PFSK-1 (cell line): ENCODE data around the gene MPPED1.

Experiments
- POLR2AphosphoS5 ChIP-seq: IDR thresholded peaks from 2 replicates; pipeline ENCODE4 v1.6.1; 2012; ENCODE audit warnings: low read depth, mild to moderate bottlenecking, control low read depth, low read length, moderate library complexity
- SIN3A ChIP-seq: IDR thresholded peaks from 2 replicates; pipeline ENCODE4 v1.6.1; 2012; ENCODE audit warnings: mild to moderate bottlenecking, low read length, moderate library complexity, borderline replicate concordance; ENCODE audit not compliant: insufficient read depth
- TAF1 ChIP-seq: IDR thresholded peaks from 2 replicates; pipeline ENCODE4 v1.6.1; 2012; ENCODE audit warnings: low read length, control low read depth, borderline replicate concordance; ENCODE audit not compliant: insufficient read depth
- TF ChIP-seq, protein P1 (sequence below), 2 experiments: IDR thresholded peaks; 2 replicates each; pipeline versions ENCODE4 v1.6.1 to v1.8.0; 2011 to 2012; ENCODE audit warnings: low read depth in 2 of 2, low read length in 2 of 2, control low read depth in 1 of 2, inconsistent platforms in 1 of 2, mild to moderate bottlenecking in 1 of 2, moderate library complexity in 1 of 2; ENCODE audit not compliant: insufficient read depth in 1 of 2

- no peak for TF ChIP-seq POLR2AphosphoS5
- TF ChIP-seq, protein P1, sequence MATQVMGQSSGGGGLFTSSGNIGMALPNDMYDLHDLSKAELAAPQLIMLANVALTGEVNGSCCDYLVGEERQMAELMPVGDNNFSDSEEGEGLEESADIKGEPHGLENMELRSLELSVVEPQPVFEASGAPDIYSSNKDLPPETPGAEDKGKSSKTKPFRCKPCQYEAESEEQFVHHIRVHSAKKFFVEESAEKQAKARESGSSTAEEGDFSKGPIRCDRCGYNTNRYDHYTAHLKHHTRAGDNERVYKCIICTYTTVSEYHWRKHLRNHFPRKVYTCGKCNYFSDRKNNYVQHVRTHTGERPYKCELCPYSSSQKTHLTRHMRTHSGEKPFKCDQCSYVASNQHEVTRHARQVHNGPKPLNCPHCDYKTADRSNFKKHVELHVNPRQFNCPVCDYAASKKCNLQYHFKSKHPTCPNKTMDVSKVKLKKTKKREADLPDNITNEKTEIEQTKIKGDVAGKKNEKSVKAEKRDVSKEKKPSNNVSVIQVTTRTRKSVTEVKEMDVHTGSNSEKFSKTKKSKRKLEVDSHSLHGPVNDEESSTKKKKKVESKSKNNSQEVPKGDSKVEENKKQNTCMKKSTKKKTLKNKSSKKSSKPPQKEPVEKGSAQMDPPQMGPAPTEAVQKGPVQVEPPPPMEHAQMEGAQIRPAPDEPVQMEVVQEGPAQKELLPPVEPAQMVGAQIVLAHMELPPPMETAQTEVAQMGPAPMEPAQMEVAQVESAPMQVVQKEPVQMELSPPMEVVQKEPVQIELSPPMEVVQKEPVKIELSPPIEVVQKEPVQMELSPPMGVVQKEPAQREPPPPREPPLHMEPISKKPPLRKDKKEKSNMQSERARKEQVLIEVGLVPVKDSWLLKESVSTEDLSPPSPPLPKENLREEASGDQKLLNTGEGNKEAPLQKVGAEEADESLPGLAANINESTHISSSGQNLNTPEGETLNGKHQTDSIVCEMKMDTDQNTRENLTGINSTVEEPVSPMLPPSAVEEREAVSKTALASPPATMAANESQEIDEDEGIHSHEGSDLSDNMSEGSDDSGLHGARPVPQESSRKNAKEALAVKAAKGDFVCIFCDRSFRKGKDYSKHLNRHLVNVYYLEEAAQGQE (IDR thresholded peaks at IDR 0.05; ENCODE audit: insufficient read depth in 1 of 2, low read depth in 2 of 2, low read length in 2 of 2), result no peak
- TF ChIP-seq SIN3A, result no peak
- TF ChIP-seq TAF1, result no peak
These were observed 67.6 kb downstream of the MPPED1 start for GRCh38 chr22:43479301-43479950.
